Activated CD8-positive, alpha-beta T cell treated with anti-CD3 and anti-CD28 coated beads for 36 hours (primary cell): Measurements from ENCODE around the gene CAMK2G. TPM values are rescaled to one million over a fixed set of nuclear protein-coding genes. Genes with fewer than 3 reads are reported as not detected.

Experiments
- ATAC-seq: fragments of 200-7000 bp; cut with Tn5 transposase; one replicate; pipeline ENCODE4 v1.10.0; 2021; ENCODE audit warnings: mild to moderate bottlenecking, moderate library complexity
- CTCF ChIA-PET: fragments of 350-600 bp; sonication (Branson Sonifier 250); formaldehyde crosslinking; loops from one replicate; lab custom pipeline; 2021; ENCODE audit warnings: antibody characterized with exemption; lab: Charles Lee
- POLR2A ChIA-PET: fragments of 350-600 bp; sonication (Branson Sonifier 250); formaldehyde crosslinking; loops from one replicate; lab custom pipeline; 2021; ENCODE audit warnings: antibody characterized with exemption; lab: Charles Lee
- DNase-seq: peaks from one replicate; pipeline ENCODE4 v3.0.0-alpha.2; 2020
- H3K27ac Mint-ChIP-seq: one replicate; pipeline ENCODE4 v1.8.0; 2021; ENCODE audit warnings: mild to moderate bottlenecking, mixed read lengths
- H3K27me3 Mint-ChIP-seq: one replicate; pipeline ENCODE4 v1.8.0; 2021; ENCODE audit warnings: mixed read lengths
- H3K36me3 Mint-ChIP-seq: one replicate; pipeline ENCODE4 v1.8.0; 2021; ENCODE audit warnings: low read depth, mixed read lengths
- H3K4me1 Mint-ChIP-seq: one replicate; pipeline ENCODE4 v1.8.0; 2021; ENCODE audit warnings: low read depth, mixed read lengths
- H3K4me3 Mint-ChIP-seq: one replicate; pipeline ENCODE4 v1.8.0; 2021; ENCODE audit warnings: mild to moderate bottlenecking, moderate library complexity, mixed read lengths
- H3K9me3 Mint-ChIP-seq: one replicate; pipeline ENCODE4 v1.8.0; 2021; ENCODE audit warnings: mixed read lengths
- CTCF ChIP-seq: fragments of 200-600 bp; IDR thresholded peaks from one replicate; pipeline ENCODE4 v1.8.0; 2022; ENCODE audit warnings: antibody characterized with exemption, mild to moderate bottlenecking
- intact Hi-C: fragments of 100-400 bp; cut with micrococcal nuclease; formaldehyde crosslinking; loops from one replicate; pipeline ENCODE4 v1.10.0; 2022
- total RNA-seq, 2 experiments: library from RNA; stranded (reverse); gene quantifications; one replicate each; pipeline ENCODE4 v1.2.3, GENCODE V29; 2021

The CAMK2G gene
- total RNA-seq, 2 experiments from 2014 or later, result 17.8 to 18.5 TPM

- Mint-ChIP-seq H3K4me3 (no peak overlapping the region), H3K36me3 (no peaks in the 10 kb centered on the region), H3K27ac (no peak overlapping the region), H3K27me3 (peaks cover 42% of the 10 kb centered on the region), H3K4me1 (peaks cover 19% of the 10 kb centered on the region), H3K9me3 (peaks cover 6% of the 10 kb centered on the region)
- DNase-seq, result no peak
- TF ChIP-seq CTCF, result no peak
- CTCF ChIA-PET, result interaction anchor here (1.3 to 6.4 kb wide), 3 partner anchors 23 to 68 kb away, joined by 3 to 36 read pairs (median 6); no protein-coding TSS in a partner anchor
- POLR2A ChIA-PET, result interaction anchor here (0.7 kb wide), 1 partner anchor 19 kb away, joined by 3 read pairs; no protein-coding TSS in a partner anchor
- intact Hi-C loops, result no loop called here
- no peak for ATAC-seq
Observed at GRCh38 chr10:73917566-73918305, 43.4 kb upstream of the CAMK2G start.

- H3K27me3 Mint-ChIP-seq, result peaks cover 42% of the 10 kb centered on the region
- ATAC-seq, result no peak
- peaks cover 12% of the 10 kb centered on the region for H3K4me1 Mint-ChIP-seq
Observed at GRCh38 chr10:73916761-73917470, 42.6 kb upstream of the CAMK2G start.

GRCh38 chr10:73915206-73915851 lies 41.0 kb upstream of the CAMK2G start:
- Mint-ChIP-seq H3K4me1 (peaks cover 19% of the 10 kb centered on the region), H3K27ac (no peak overlapping the region), H3K36me3 (no peaks in the 10 kb centered on the region), H3K27me3 (peaks cover 54% of the 10 kb centered on the region), H3K9me3 (peaks cover 6% of the 10 kb centered on the region), H3K4me3 (no peak overlapping the region)
- POLR2A ChIA-PET, result no interaction called here
- no peak for TF ChIP-seq CTCF
- DNase-seq (no peak), ATAC-seq (no peak)
- intact Hi-C loops, result no loop called here
- CTCF ChIA-PET, result interaction anchor here (1.0 to 6.4 kb wide), 2 partner anchors 25 to 29 kb away, joined by 4 to 36 read pairs; no protein-coding TSS in a partner anchor

More at GRCh38 chr10:73916761-73917470, 42.6 kb upstream of the CAMK2G start:
- H3K27ac Mint-ChIP-seq, result no peak overlapping the region
- no peaks in the 10 kb centered on the region for H3K36me3 Mint-ChIP-seq
- intact Hi-C loops, result no loop called here
- no peak overlapping the region for H3K4me3 Mint-ChIP-seq
- peaks cover 6% of the 10 kb centered on the region for H3K9me3 Mint-ChIP-seq
- no peak for TF ChIP-seq CTCF
- ChIA-PET POLR2A (interaction anchor here (0.7 to 0.8 kb wide), 2 partner anchors 18 to 31 kb away, joined by 3 read pairs; no protein-coding TSS in a partner anchor), CTCF (interaction anchor here (0.8 to 6.4 kb wide), 5 partner anchors 18 to 67 kb away, joined by 3 to 36 read pairs (median 3); no protein-coding TSS in a partner anchor)
- DNase-seq, result no peak

GRCh38 chr10:73914036-73914435 lies 39.7 kb upstream of the CAMK2G start:
- H3K9me3 Mint-ChIP-seq, result peaks cover 6% of the 10 kb centered on the region
- no peak for ATAC-seq

More at GRCh38 chr10:73914036-73914435, 39.7 kb upstream of the CAMK2G start:
- Mint-ChIP-seq H3K4me3 (no peak overlapping the region), H3K27ac (no peak overlapping the region), H3K27me3 (peaks cover 53% of the 10 kb centered on the region), H3K36me3 (no peaks in the 10 kb centered on the region), H3K4me1 (peaks cover 26% of the 10 kb centered on the region)
- ChIA-PET CTCF (interaction anchor here (0.7 to 1.3 kb wide), 2 partner anchors 27 to 28 kb away, joined by 3 to 5 read pairs; no protein-coding TSS in a partner anchor), POLR2A (no interaction called here)
- TF ChIP-seq CTCF, result no peak
- DNase-seq, result no peak
- intact Hi-C loops, result no loop called here
